GM20431 (cell line): Measurements from ENCODE around the gene ERBB2.

ENCODE experiments used
- in situ Hi-C: fragments of 300-500 bp; cut with MseI, MboI; formaldehyde crosslinking; loops from one replicate; pipeline ENCODE4 v1.15.0; 2020; ENCODE audit warnings: low sequenced_read_pairs; ENCODE audit not compliant: unreplicated experiment

The ERBB2 gene

DNA sequence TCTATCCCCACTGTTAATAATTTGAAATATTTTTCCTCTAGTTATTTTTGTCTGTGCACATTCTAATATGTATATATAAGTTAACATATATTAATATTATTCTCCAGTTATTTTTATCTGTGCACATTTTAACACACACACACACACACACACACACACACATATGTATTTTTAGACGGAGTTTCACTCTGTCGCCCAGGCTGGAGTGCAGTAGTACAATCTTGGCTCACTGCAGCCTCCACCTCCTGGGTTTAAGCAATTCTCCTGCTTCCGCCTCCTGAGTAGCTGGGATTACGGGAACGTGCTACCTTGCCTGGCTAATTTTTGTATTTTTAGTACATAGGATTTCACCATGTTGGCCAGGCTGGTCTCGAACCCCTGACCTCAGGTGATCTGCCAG is 17.8 kb downstream of the ERBB2 start:
- in situ Hi-C loops, result no loop called here

DNA sequence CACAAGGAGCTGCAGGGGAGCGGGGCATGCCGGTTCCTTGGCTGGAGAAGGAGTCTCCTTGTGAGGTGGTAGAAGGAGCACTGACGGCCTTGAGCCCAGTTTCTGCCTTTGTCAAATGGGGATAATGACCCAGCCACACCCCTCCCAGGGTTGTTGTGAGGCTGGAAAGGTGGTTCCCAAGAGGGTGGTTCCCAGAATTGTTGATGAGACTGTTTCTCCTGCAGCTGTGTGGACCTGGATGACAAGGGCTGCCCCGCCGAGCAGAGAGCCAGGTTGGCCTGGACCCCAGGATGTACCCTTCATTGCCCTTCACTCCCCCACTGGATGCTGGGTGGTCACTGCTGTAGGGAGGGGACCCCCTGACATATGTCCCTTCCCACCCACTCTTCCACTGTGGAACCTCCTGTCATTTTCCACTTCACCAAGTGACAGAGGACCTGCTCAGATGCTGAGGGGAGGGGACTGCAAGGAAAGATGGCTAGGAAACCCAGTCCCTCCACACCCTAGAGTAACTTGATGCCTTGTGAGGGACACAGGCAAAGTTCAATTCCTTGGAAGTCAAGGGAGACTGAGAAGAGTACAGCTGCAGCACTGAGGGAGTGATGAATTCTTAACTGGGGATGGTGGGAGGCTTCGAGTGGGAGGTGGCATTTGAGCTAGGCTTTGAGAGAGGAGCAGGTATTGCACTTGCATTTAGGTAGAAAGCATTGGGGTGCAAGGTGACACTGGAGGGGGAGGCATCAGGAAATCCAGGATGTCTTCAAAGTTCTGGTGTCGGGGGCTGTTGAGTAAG is 19.9 kb downstream of the ERBB2 start:
- in situ Hi-C loops, result no loop called here

DNA sequence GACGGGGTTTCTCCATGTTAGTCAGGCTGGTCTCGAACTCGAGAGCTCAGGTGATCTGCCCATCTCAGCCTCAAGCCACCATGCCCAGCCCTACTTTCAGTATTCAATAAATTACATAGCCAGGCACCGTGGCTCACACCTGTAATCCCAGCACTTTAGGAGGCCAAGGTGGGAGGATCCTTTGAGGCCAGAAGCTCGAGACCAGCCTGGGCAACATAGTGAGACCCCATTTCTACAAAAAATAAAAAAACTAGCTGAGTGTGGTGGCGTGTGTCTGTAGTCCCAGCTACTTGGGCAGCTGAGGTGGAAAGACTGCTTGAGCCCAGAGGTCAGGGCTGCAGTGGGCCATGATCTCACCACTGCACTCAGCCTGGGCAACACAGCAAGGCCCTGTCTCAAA is 22.2 kb downstream of the ERBB2 start:
- in situ Hi-C loops, result no loop called here

DNA sequence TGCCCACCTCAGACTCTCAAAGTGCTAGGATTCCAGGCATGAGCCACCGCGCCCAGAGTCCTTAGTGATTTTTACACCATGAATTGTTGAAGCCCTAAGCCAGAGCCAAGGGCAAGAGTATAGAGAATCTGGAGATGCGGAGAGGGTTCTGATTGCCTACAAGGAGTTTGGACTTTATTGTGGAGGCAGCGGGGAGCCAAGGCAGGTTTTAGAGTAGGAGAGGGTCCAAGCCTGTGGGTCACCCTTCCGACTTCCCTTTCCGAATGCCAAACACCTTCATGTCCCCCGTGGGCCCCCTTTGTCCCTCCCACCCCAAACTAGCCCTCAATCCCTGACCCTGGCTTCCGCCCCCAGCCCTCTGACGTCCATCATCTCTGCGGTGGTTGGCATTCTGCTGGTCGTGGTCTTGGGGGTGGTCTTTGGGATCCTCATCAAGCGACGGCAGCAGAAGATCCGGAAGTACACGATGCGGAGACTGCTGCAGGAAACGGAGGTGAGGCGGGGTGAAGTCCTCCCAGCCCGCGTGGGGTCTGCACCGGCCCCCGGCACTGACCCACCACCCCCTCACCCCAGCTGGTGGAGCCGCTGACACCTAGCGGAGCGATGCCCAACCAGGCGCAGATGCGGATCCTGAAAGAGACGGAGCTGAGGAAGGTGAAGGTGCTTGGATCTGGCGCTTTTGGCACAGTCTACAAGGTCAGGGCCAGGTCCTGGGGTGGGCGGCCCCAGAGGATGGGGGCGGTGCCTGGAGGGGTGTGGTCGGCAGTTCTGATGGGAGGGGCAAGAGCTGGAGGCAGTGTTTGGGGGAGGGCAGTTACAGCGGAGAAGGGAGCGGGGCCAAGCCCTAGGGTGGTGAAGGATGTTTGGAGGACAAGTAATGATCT is 23.3 kb downstream of the ERBB2 start:
- in situ Hi-C loops, result no loop called here

DNA sequence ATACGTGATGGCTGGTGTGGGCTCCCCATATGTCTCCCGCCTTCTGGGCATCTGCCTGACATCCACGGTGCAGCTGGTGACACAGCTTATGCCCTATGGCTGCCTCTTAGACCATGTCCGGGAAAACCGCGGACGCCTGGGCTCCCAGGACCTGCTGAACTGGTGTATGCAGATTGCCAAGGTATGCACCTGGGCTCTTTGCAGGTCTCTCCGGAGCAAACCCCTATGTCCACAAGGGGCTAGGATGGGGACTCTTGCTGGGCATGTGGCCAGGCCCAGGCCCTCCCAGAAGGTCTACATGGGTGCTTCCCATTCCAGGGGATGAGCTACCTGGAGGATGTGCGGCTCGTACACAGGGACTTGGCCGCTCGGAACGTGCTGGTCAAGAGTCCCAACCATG is 24.9 kb downstream of the ERBB2 start:
- in situ Hi-C loops, result loop anchor here (25.0 kb wide), 1 partner anchor 87 kb away; the partner anchor contains the start of genes PPP1R1B and STARD3

DNA sequence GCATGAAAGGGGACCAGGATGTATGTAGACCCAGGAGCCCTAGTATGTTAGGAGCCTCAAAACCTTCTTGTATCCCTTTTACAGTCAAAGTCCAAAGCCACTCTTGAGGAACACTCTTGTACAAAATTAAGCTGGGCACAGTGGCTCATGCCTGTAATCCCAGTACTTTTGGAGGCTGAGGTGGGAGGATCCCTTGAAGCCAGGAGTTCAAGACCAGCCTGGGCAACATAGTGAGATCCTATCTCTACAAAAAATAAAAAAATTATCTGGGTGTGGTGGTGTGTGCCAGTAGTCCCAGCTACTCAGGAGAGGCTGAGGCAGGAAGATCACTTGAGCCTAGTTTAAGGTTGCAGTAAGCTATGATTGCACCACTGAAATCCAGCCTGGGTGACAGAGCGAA is 26.1 kb downstream of the ERBB2 start:
- in situ Hi-C loops, result loop anchor here (25.0 kb wide), 1 partner anchor 89 kb away; the partner anchor contains the start of genes PPP1R1B and STARD3

DNA sequence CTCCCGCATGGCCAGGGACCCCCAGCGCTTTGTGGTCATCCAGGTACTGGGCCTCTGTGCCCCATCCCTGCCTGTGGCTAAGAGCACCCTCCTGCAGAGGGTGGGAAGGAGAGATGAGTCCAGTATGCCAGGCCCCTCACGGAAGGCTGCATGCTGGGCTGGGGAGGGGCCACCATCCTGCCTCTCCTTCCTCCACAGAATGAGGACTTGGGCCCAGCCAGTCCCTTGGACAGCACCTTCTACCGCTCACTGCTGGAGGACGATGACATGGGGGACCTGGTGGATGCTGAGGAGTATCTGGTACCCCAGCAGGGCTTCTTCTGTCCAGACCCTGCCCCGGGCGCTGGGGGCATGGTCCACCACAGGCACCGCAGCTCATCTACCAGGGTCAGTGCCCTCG is 26.8 kb downstream of the ERBB2 start:
- in situ Hi-C loops, result loop anchor here (25.0 kb wide), 1 partner anchor 89 kb away; the partner anchor contains the start of genes PPP1R1B and STARD3

DNA sequence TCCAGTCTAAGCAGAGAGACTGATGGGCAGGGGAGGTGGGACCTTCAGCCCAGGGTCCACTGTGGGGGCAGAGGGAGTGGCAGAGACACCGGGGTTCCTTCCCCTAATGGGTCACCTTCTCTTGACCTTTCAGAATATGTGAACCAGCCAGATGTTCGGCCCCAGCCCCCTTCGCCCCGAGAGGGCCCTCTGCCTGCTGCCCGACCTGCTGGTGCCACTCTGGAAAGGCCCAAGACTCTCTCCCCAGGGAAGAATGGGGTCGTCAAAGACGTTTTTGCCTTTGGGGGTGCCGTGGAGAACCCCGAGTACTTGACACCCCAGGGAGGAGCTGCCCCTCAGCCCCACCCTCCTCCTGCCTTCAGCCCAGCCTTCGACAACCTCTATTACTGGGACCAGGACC is 27.7 kb downstream of the ERBB2 start:
- in situ Hi-C loops, result loop anchor here (25.0 kb wide), 1 partner anchor 90 kb away; the partner anchor contains the start of genes PPP1R1B and STARD3

DNA sequence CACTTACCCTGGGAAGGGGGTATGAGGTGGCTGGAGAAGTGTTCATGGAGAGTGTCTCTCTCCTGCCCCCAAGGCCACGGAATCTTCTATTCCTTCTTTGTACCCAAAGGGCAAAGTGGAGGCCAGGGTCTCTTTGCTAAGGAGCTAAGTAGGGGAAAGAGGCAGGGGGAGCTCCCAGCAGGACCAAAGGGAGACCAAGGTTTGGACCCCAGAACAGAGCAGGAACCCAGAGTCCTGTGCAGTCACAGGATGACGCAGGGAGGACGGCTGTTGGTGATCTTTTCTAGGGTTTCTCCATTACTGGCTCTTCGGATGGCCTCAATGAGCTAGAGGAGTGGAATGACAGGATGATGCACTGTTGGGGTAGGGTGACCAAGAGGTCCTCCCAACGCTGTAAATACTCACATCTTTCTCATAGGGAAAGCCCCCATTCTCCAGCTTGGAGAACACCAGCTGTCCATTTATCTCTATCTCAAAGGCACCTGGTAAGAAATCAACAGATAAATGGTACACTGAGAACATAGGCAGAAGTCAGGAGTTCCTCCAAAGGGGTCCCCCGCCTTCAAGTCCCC is 29.5 kb downstream of the ERBB2 start:
- in situ Hi-C loops, result loop anchor here (25.0 kb wide), 1 partner anchor 92 kb away; the partner anchor contains the start of genes PPP1R1B and STARD3

DNA sequence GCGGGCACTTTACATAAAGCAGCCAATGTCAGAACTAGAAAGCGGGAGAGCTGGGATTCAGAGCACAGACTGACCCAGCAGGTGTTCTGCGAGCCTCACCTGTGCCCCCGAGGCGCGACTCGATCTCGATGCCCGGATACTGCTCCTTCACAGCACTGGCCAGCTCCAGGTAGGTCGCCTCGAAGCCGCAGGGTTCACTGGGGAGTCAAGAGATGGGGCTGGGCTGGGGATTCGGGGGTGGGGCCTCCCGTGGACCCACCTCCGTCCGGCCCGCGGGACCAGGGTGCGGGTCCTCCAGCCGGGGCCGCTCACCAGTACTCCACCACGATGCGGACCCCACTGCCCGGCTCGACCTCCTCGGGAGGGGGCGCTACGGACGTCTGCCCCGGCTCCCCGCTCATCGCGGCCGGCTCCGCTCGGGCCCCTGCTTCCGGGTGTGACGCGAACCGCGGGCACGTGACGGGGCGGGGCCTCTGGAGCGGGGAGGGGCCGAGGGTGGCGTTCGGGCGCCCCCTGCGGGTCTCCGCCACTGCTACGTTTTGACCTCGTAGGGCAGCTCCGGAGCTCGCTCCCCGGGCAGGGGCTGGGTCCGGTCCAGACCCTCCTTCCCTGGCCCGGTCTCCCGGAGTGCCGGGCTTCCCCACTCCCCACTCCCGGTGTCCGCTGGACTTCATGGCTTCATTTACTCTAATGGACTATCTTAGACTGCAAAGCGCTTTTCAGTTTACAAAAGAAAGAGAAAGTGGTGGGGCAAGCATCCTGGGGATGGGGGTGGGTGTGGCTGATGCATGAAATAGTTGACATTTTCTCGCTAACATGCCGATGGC is 30.4 kb downstream of the ERBB2 start, which contains the start of gene MIEN1:
TSS of gene MIEN1 (minus strand) at position 438 of the 827 bp plus-strand sequence. CDS start at position 401, 37 bp downstream.
- in situ Hi-C loops, result loop anchor here (25.0 kb wide), 1 partner anchor 93 kb away; the partner anchor contains the start of genes PPP1R1B and STARD3

DNA sequence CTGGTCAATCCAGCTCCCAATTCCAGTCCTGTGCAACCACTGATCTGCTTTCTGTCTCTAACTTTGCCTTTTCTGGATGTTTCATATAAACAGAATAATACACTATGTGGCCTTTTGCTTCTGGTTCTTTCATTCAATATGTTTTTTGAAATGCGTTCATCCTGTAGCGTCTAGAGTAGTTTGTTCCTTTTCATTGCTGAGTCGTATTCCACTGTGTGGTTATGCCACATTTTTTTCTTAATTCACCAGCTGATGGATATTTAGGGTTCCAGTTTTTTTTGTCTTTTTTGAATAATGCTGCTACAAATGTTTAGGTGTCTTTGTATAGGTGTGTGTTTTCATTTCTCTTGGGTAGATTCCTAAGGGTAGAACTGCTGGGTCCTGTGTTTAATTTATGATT is 32.7 kb downstream of the ERBB2 start:
- in situ Hi-C loops, result loop anchor here (25.0 kb wide), 1 partner anchor 95 kb away; the partner anchor contains the start of genes PPP1R1B and STARD3

DNA sequence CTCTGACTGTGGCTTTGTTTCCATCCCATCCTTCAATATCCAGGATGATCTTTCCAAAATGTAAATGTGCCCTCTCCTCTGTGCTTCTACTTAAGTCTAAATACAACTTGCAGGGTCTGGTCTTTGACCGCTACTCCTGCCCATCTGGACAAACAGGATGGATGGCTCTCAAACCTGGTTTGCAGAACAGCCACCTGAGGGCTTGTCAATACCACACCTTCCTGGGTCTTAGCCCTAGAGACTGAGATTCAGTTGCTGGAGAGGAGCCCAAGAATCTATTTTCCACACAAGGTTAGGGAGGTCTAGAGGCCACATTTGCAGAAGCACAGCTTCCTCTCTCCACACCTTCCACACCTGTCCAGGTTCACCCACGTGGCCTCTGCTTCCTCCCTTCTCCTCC is 36.0 kb downstream of the ERBB2 start:
- in situ Hi-C loops, result loop anchor here (25.0 kb wide), 1 partner anchor 99 kb away; the partner anchor contains the start of genes PPP1R1B and STARD3

DNA sequence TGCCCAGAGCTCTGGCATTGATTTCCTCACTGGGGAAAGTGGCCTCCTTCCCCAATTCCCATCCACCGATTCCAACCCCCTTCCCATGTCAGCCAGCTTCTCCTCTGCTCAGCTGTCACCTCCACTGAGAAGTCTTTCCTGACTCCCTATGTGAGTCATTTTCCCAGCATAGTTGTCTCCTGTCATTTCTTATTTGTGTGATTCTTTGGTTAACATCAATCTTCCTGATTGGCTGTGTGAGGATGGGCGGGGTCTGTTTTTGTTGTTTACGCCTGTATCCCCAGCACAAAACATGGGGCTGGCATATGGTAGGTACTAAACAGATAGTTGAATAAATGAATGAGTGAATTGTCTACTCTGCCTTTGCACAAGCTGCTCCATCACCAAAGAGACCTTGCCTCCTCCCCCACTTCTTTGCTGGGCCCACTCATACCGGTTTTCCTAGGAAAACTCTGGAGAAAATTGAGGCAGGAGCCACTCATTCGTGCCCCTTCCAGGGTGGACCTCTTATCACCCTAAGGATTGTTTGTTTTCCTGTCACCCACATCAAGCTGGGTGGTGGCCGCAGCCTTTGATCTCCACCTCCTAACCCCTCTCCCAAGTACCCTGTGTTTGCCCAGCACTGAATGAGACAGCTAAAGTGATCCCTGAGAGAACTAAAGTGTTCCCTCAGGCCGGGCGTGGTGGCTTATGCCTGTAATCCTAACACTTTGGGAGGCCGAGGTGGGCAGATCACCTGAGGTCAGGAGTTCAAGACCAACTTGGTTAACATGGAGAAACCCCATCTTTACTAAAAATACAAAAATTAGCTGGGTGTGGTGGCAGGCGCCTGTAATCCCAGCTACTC is 36.7 kb downstream of the ERBB2 start:
- in situ Hi-C loops, result loop anchor here (25.0 kb wide), 1 partner anchor 99 kb away; the partner anchor contains the start of genes PPP1R1B and STARD3

DNA sequence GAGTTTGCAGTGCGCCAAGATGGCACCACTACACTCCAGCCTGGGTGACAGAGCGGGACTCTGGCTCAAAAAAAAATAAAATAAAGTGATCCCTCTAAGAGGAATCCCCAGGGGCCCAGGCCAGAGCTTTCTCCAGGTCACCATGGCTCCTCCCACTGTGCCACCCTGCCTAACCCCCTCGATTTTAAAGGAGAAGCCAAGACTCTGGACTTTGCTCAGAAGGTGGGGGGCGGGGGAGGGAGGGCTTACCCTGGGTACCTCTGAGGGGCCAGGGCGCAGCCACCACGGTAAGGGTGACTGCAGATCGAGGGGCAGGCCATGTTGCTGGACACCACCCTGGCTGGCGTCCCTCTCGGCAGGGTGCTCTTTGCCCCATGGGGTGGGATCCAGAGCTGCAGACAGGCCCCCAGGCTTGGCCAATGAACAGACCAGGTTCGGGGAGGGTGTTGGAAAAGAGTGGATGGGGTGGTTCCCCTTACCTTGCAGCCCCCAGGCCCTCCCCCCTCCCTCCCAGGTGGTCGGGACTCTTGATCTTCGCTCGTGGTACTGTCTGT is 37.4 kb downstream of the ERBB2 start:
- in situ Hi-C loops, result loop anchor here (25.0 kb wide), 1 partner anchor 100 kb away; the partner anchor contains the start of genes PPP1R1B and STARD3

DNA sequence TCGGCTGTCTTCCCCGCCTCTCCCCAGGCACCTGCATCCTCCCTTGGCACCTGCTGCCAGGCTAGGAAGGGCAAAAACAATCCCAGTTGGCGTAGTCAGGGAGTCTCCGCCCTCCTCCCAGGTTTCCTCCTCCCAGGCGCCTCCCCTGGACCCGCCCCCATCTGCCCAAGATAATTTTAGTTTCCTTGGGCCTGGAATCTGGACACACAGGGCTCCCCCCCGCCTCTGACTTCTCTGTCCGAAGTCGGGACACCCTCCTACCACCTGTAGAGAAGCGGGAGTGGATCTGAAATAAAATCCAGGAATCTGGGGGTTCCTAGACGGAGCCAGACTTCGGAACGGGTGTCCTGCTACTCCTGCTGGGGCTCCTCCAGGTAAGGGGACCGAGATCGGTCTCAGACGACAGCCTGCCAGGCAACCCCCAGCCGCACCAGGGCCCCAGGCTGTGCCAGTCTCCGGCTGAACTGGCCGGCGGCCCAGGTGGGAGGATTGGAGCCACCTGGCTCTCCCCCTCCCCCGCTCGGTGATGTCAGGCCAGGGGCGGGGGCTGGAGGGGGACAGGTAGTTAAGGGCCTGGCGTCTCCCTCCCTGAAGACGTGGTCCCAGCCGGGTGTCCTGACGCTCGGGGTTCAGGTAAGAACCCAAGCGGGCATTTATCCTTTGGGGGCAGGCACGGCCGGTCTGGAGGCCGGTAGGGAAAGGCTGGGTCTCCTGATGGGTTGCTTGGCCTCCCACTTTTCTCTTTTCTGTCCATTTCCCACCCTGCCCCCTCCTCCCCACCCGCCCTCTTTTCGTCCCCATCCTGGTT is 38.1 kb downstream of the ERBB2 start, which contains the start of gene GRB7:
TSS of gene GRB7 (plus strand) at position 179 of the 808 bp plus-strand sequence. CDS start 4,364 bp downstream, outside the sequence.
- in situ Hi-C loops, result loop anchor here (25.0 kb wide), 1 partner anchor 101 kb away; the partner anchor contains the start of genes PPP1R1B and STARD3

DNA sequence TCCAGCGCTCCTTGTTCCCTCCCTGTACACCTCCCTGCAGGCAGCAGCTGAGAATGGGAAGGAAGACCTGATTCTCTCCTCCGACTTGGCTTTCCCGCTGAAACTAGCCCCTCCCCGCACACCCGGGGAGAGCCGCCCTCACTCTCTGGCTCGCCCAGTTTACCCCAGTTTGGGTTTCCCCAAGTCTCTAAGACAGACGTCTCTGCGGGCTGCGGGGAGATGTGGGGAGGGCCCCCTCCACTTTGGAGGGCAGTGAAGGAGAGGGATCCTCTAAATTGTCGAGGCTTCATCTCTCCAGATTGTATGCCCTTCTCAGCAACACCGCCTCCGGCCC is 38.7 kb downstream of the ERBB2 start:
- in situ Hi-C loops, result loop anchor here (25.0 kb wide), 1 partner anchor 101 kb away; the partner anchor contains the start of genes PPP1R1B and STARD3
